GM19238 (cell line): ENCODE data around the gene PCDHGA6.
"Not testable (repeated sequence)": the region's sequence is repeated elsewhere in the genome, so short reads cannot be mapped to it uniquely, and the experiment has no call there.

Experiments used
- DNase-seq: peaks from one replicate; pipeline ENCODE4 v3.0.0; 2011; ENCODE audit warnings: low spot score; ENCODE audit not compliant: insufficient read length

Gene PCDHGA6

GRCh38 chr5:141392429-141393198, 18.9 kb downstream of the PCDHGA6 start, which contains the start of gene PCDHGA8:
Gene PCDHGA8 (plus strand): TSS chr5:141392633. CDS start chr5:141392814, 181 bp downstream.
- DNase-seq: no peak

DNA sequence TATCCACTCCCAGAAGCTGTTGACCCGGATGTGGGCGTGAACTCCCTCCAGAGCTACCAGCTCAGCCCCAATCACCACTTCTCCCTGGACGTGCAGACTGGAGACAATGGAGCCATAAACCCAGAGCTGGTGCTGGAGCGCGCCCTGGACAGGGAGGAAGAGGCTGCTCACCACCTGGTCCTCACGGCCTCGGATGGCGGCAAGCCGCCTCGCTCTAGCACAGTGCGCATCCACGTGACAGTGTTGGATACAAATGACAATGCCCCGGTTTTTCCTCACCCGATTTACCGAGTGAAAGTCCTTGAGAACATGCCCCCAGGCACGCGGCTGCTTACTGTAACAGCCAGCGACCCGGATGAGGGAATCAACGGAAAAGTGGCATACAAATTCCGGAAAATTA, 19.6 kb downstream of the PCDHGA6 start:
- DNase-seq: no peak

DNA sequence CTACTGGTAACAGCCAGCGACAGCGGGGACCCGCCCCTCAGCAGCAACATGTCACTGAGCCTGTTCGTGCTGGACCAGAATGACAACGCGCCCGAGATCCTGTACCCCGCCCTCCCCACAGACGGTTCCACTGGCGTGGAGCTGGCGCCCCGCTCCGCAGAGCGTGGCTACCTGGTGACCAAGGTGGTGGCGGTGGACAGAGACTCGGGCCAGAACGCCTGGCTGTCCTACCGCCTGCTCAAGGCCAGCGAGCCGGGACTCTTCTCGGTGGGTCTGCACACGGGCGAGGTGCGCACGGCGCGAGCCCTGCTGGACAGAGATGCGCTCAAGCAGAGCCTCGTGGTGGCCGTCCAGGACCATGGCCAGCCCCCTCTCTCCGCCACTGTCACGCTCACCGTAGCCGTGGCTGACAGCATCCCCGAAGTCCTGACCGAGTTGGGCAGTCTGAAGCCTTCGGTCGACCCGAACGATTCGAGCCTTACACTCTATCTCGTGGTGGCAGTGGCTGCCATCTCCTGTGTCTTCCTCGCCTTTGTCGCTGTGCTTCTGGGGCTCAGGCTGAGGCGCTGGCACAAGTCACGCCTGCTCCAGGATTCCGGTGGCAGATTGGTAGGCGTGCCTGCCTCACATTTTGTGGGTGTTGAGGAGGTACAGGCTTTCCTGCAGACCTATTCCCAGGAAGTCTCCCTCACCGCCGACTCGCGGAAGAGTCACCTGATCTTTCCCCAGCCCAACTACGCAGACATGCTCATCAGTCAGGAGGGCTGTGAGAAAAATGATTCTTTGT, 20.9 kb downstream of the PCDHGA6 start:
- not testable (repeated sequence) for DNase-seq

DNA sequence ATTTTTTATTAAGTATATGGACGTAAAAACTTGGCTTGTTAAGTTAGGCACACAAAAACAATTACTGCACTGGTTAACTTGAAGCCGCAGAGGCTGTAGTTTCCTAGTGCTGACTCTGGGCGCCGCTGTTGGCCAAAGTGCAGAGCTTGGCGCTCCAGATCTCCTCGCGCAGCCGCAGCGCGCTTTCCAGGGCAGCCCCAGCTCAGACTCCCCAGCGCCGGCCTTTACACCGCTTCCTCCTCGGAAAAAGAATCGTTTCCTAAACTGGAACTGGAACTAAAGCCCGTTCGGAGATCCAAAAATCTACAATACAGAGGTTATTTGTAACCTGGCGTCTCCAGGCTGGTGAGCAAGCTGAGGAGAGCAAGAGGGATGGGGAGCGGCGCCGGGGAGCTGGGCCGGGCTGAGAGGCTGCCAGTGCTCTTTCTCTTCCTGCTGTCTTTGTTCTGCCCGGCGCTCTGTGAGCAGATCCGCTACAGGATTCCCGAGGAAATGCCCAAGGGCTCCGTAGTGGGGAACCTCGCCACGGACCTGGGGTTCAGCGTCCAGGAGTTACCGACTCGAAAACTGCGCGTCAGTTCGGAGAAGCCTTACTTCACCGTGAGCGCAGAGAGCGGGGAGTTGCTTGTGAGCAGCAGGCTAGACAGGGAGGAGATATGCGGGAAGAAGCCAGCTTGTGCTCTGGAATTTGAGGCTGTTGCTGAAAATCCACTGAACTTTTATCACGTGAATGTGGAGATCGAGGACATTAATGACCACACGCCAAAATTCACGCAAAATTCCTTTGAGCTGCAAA, 24.3 kb downstream of the PCDHGA6 start, which contains the start of gene PCDHGB5:
TSS of gene PCDHGB5 (plus strand) at position 192 of the 796 bp plus-strand sequence. CDS start at position 373, 181 bp downstream.
- peak; percentile 23 for DNase-seq

DNA sequence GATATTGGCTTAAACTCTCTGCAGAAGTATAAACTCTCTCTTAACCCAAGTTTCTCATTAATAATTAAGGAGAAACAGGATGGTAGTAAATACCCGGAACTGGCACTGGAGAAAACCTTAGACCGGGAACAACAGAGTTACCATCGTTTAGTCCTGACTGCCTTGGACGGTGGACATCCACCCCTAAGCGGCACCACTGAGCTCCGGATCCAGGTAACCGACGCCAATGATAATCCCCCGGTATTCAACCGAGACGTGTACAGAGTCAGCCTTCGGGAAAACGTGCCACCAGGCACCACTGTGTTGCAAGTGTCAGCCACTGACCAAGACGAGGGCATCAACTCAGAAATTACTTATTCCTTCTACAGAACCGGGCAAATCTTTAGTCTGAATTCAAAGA, 24.9 kb downstream of the PCDHGA6 start:
- DNase-seq: no peak

DNA sequence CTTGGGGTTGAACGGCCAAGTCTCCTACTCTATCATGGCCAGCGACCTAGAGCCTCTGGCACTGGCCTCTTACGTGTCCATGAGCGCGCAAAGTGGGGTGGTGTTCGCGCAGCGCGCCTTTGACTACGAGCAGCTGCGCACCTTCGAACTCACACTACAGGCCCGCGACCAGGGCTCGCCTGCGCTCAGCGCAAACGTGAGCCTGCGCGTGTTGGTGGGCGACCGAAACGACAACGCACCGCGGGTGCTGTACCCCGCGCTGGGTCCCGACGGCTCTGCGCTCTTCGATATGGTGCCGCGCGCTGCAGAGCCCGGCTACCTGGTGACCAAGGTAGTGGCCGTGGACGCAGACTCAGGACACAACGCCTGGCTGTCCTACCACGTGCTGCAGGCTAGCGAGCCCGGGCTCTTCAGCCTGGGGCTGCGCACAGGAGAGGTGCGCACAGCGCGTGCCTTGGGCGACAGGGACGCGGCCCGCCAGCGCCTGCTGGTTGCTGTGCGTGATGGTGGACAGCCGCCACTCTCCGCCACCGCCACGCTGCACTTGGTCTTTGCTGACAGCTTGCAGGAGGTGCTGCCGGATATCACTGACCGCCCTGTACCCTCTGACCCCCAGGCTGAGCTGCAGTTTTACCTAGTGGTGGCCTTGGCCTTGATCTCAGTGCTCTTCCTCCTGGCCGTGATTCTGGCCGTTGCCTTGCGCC, 26.0 kb downstream of the PCDHGA6 start:
- DNase-seq: no peak

DNA sequence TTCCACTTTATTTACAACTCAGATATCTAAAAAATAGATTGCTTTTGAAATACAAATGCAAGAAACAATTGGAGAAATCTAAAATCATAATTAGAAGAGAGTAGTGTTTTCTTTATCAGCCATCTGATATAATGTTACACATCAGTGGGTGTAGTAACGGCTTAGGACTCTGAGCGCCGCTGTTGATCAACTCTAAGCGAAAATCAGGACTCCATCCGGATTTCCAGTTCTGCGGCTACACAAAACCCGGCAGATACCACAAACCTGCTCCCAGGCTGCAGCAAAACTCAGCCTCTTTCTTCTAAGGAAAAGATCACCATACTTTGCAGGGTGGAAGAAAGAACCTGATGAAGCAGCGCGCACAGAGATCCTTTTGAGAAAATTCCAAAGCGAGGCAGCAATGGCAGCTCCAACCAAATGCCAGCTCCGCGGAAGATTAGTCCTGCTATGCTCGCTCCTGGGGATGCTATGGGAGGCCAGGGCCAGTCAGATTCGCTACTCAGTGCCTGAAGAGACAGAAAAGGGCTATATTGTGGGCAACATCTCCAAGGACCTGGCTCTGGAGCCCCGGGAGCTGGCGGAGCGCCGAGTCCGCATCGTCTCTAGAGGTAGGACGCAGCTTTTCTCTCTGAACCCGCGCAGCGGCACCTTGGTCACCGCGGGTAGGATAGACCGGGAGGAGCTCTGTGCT, 29.0 kb downstream of the PCDHGA6 start, which contains the start of gene PCDHGA9:
TSS of gene PCDHGA9 (plus strand) at position 226 of the 691 bp plus-strand sequence. CDS start at position 401, 175 bp downstream.
- DNase-seq: no peak

- no peak for DNase-seq
Observed at GRCh38 chr5:141403387-141403786, 29.7 kb downstream of the PCDHGA6 start.

GRCh38 chr5:141407790-141408505, 34.3 kb downstream of the PCDHGA6 start, which contains the start of gene PCDHGB6:
Gene PCDHGB6 (plus strand): TSS chr5:141408021. CDS start chr5:141408203, 182 bp downstream.
- not testable (repeated sequence) for DNase-seq

DNA sequence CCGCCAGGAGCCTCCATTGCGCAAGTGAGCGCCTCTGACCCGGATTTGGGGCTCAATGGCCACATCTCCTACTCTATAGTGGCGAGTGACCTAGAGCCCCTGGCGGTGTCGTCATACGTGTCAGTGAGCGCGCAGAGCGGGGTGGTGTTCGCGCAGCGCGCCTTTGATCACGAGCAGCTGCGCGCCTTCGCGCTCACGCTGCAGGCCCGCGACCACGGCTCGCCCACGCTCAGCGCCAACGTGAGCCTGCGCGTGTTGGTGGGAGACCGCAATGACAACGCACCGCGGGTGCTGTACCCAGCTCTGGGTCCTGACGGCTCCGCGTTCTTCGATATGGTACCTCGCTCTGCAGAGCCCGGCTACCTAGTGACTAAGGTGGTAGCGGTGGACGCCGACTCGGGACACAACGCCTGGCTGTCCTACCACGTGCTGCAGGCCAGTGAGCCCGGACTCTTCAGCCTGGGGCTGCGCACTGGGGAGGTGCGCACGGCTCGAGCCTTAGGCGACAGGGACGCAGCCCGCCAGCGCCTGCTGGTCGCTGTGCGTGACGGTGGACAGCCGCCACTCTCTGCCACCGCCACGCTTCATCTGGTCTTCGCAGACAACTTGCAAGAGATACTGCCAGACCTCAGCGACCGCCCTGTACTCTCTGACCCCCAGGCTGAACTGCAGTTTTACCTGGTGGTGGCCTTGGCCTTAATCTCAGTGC, 36.1 kb downstream of the PCDHGA6 start:
- DNase-seq: no peak

DNA sequence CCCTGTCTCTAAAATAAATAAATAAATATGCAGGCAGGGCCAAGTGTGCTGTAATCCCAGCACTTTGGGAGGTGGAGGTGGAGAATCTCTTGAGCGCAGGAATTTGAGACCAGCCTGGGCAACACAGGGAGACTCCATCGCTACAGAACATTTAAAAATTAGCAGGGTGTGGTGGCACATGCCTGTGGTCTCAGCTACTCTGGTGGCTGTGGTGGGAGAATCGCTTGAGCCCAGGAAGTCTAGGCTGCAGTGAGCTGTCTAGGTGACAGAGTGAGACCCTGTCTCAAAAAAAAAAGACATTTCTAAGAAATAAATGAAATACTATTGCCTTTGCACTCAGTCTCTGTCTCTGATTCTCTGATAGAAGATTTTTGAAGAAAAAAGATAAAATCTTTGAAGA, 37.9 kb downstream of the PCDHGA6 start:
- DNase-seq: no peak

- peak; percentile 55 for DNase-seq
Observed at GRCh38 chr5:141412854-141413539, 39.3 kb downstream of the PCDHGA6 start, which contains the start of gene PCDHGA10. Gene PCDHGA10 (plus strand): TSS chr5:141412987. CDS start chr5:141413176, 189 bp downstream.

DNA sequence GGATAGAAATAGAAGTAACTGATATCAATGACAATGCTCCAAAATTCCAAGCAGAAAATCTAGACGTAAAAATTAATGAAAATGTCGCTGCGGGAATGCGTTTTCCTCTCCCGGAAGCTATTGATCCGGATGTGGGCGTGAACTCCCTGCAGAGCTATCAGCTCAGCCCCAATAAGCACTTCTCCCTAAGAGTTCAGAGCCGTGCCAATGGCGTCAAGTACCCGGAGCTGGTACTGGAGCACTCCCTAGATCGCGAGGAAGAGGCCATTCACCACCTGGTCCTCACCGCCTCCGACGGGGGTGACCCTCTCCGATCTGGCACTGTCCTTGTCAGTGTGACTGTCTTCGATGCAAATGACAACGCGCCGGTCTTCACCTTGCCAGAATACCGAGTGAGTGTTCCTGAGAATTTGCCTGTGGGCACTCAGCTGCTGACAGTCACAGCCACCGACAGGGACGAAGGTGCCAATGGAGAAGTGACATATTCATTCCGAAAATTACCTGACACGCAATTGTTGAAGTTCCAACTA, 39.9 kb downstream of the PCDHGA6 start:
- DNase-seq: no peak

DNA sequence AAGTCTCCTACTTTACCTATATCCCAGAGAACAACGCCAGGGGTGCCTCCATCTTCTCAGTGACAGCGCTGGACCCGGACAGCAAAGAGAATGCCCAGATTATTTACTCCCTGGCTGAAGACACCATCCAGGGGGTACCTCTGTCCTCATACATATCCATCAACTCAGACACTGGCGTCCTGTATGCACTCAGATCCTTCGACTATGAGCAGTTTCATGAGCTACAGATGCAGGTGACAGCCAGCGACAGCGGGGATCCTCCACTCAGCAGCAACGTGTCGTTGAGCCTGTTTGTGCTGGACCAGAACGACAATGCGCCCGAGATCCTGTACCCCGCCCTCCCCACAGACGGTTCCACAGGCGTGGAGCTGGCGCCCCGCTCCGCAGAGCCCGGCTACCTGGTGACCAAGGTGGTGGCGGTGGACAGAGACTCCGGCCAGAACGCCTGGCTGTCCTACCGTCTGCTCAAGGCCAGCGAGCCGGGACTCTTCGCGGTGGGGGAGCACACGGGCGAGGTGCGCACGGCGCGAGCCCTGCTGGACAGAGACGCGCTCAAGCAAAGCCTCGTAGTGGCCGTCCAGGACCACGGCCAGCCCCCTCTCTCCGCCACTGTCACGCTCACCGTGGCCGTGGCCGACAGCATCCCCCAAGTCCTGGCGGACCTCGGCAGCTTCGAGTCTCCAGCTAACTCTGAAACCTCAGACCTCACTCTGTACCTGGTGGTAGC, 41.0 kb downstream of the PCDHGA6 start:
- DNase-seq: not testable (repeated sequence)

DNA sequence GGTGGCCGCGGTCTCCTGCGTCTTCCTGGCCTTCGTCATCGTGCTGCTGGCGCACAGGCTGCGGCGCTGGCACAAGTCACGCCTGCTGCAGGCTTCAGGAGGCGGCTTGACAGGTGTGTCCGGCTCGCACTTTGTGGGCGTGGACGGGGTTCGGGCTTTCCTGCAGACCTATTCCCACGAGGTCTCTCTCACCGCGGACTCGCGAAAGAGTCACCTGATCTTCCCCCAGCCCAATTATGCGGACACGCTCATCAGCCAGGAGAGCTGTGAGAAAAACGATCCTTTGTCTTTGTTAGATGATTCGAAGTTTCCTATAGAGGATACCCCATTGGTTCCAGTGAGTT, 41.6 kb downstream of the PCDHGA6 start:
- not testable (repeated sequence) for DNase-seq

GRCh38 chr5:141417494-141418172, 43.9 kb downstream of the PCDHGA6 start, which contains the start of gene PCDHGB7:
Gene PCDHGB7 (plus strand): TSS chr5:141417677. CDS start chr5:141417860, 183 bp downstream.
- peak; percentile 53 for DNase-seq
